HepG2 (cell line): ENCODE results near the gene SYCP2.
"Not testable (repeated sequence)": the region's sequence is repeated elsewhere in the genome, so short reads cannot be mapped to it uniquely, and the experiment has no call there.

ENCODE experiments used
- MYC ChIP-seq: sonication (generic); formaldehyde crosslinking; IDR thresholded peaks from 2 replicates; pipeline ENCODE4 v1.9.0; 2021; ENCODE audit warnings: missing genetic modification reagents, borderline replicate concordance
- TF ChIP-seq, protein P1 (sequence below): IDR thresholded peaks from 2 replicates; pipeline ENCODE4 v1.6.1; 2018; ENCODE audit warnings: missing genetic modification reagents

- TF ChIP-seq MYC (CRISPR knock-in tag), result not testable (repeated sequence)
- TF ChIP-seq, protein P1, sequence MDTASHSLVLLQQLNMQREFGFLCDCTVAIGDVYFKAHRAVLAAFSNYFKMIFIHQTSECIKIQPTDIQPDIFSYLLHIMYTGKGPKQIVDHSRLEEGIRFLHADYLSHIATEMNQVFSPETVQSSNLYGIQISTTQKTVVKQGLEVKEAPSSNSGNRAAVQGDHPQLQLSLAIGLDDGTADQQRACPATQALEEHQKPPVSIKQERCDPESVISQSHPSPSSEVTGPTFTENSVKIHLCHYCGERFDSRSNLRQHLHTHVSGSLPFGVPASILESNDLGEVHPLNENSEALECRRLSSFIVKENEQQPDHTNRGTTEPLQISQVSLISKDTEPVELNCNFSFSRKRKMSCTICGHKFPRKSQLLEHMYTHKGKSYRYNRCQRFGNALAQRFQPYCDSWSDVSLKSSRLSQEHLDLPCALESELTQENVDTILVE (CRISPR knock-in tag), result not testable (repeated sequence)
Measured at GRCh38 chr20:59890035-59890434, 43.4 kb downstream of the SYCP2 start.
